GM19455 (cell line): Measurements from ENCODE around the gene RAB7A.
"Not testable (repeated sequence)": the region's sequence is repeated elsewhere in the genome, so short reads cannot be mapped to it uniquely, and the experiment has no call there.

Source experiments
- ATAC-seq: cut with Tn5 transposase; IDR thresholded peaks from one replicate; pipeline ENCODE4 v1.9.1; 2021; ENCODE audit not compliant: unreplicated experiment

RAB7A gene

GRCh38 chr3:128815318-128816064 lies 89.5 kb downstream of the RAB7A start:
- ATAC-seq, result no peak

GRCh38 chr3:128818186-128818787 lies 92.3 kb downstream of the RAB7A start:
- no peak for ATAC-seq

GRCh38 chr3:128820252-128820839 lies 94.4 kb downstream of the RAB7A start:
- no peak for ATAC-seq

- ATAC-seq, result no peak
These were observed 97.0 kb downstream of the RAB7A start for GRCh38 chr3:128823008-128823407.

- no peak for ATAC-seq
These were observed 97.6 kb downstream of the RAB7A start for GRCh38 chr3:128823631-128824030.

- no peak for ATAC-seq
These were observed 98.3 kb downstream of the RAB7A start for GRCh38 chr3:128824132-128824850.

- ATAC-seq, result no peak
These were observed 99.2 kb downstream of the RAB7A start for GRCh38 chr3:128825117-128825725.

DNA sequence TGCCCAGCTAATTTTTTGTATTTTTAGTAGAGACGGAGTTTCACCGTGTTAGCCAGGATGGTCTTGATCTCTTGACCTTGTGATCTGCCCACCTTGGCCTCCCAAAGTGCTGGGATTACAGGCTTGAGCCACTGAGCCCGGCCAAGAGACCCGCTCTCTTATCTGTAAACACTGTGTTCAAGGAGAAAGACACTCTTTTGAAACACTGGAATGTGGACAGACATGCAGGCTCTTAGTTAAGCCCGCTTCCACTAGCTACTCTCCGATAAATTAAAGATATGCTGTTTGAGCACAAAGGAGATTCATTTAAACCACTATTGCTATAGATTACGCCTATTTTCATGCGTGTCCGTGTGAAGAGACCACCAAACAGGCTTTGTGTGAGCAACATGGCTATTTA lies 103.1 kb downstream of the RAB7A start:
- ATAC-seq, result not testable (repeated sequence)

DNA sequence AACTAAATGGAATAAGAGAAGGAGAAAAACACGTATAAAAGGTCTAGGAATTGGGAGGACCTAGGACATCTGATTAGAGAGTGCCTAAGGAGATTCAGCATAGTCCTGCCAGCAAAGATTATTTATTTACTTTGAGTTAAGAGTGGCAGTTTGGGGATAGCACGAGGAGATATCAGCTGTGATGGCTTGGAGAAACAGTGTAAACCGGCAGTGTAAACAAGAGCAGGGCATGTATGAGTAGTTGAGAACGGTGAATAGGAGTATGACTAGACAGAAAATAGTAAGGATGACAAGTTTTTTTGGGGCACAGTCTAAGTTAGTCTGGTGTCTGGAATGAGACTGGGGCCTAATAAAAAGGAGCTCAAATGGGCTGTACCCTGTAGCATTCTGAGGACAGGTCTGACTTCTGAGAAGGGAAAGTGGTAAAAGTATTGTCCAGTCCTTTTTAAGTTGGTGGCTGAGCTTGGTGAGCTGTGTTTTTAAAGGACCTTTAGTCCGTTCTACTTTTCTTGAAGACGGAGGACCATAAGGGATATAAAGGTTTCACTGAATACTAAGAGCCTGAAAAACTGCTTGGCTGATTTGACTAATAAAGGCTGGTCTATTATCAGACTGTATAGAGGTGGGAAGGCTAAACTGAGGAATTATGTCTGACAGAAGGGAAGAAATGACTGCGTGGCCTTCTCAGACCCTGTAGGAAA lies 104.1 kb downstream of the RAB7A start:
- ATAC-seq, result not testable (repeated sequence)

GRCh38 chr3:128830762-128831161 lies 104.8 kb downstream of the RAB7A start:
- not testable (repeated sequence) for ATAC-seq

DNA sequence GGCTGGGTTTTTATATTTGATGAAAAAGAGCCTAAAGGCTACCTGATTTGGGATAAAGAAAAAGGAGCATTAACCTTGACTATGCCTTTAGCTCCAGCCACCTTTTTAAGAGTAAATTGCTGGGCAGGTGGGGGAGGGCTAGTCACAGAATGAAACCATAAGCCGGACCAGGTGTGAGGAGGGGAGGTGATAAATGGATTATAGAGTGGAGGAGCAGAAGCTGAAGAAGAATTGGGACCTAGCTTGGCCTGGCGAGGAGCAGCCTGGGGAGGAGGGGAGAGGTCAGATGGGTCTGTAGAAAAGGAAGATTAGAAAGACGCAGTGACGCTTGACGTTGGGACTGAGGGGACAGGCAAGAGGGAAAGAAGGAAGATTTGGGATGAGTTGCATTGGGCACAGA lies 107.0 kb downstream of the RAB7A start:
- ATAC-seq, result not testable (repeated sequence)

- ATAC-seq, result no peak
These were observed 109.1 kb downstream of the RAB7A start for GRCh38 chr3:128835096-128835495.

GRCh38 chr3:128841926-128842920 lies 116.2 kb downstream of the RAB7A start:
- ATAC-seq, result no peak

DNA sequence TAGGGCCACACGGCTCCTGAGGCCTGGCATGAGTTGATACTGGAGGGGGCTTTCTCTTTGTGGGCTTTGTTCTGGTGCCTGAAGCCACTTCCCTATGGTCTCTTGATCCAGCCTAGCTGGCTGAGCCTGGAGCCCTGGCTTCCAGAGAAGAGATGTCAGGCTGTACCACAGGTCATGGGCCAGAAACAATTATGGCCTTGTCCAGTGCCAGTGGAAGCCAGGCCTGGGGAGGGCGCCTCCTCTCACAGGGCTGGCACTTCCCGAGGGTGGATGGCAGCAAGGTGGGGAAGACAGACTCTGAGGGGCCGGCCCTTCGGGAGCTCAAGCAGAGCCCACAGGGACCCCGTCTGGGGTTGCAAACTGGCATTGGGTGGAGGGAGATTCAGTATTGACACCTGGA lies 118.5 kb downstream of the RAB7A start:
- ATAC-seq, result no peak

GRCh38 chr3:128845119-128845777 lies 119.3 kb downstream of the RAB7A start:
- peak; percentile 14 for ATAC-seq

- ATAC-seq, result peak; percentile 74
These were observed 119.9 kb downstream of the RAB7A start for GRCh38 chr3:128845778-128846485.

- ATAC-seq, result no peak
These were observed 120.5 kb downstream of the RAB7A start for GRCh38 chr3:128846486-128846891.

DNA sequence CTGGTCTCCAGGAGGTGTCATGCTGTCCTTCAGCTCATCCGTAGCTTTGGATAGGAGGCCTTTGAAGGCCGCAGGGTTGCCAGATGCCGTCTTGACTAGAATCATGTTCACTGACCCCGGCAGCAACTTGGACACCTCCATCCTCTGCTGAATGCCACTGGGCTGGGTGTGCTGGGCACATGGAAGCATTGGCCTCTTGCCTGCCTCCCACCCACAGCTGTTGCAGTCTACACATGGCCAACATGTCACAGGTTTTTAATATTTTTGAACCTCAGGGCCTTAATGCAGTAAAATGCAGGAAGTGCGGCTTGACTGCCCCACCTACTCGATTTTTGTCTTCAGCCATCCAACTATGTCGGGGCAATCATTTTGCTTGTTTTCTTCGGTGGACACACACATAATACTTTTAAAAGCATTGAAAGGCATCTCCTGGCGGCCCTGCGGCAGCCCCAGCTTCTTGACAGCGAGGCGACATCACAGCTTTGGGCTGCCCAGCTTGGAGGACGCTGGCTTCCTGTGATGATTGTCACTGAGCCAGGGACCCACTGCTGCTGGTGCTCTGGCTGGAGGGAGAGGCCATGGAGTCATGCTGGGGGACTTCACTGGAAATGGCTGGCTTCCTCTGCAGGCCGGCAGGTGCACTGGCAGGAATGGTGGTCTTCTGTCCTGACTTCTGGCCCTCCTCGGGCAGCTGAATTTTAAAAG lies 121.8 kb downstream of the RAB7A start:
- no peak for ATAC-seq
